IPS DF 19.7 (cell line): ENCODE measurements around the gene UBTD2.
"Not testable (repeated sequence)": the region's sequence is repeated elsewhere in the genome, so short reads cannot be mapped to it uniquely, and the experiment has no call there.

Source experiments
- DNase-seq: peaks from one replicate; pipeline ENCODE4 v3.0.0-alpha.2; 2013; ENCODE audit warnings: low read depth, low spot score

Gene UBTD2

DNA sequence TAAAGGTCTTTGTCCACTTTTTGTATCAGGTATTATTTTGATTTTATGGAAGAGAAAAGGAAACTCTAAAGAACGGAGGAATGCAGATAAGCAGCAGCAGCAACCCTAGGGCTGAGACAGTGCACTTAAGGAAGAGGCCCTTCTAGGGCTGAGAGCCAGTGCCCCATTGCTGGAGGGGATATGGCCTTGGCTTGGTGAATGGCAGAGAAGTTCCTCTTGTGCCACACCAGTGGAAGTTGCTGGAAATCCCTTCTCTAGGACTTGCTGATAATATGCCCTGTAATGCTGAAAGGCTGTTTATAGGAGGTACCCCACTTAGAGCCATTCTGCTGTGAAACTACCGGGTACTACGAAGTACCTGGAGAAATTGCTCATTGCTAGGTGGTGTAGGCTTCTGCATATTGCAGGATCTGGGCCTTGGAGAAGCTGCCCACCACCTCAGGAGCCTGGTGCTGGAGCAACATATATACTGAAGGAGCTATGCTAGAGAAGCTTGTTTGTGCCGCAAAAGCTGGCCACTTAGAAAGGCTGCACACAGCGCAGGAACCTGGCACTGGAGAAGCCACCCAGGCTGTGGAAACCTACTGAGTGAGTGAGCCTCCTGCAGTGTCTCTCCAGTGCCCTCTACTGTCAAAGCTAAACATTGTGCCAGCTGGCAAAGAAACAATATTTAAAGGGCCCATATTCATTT lies 9.6 kb upstream of the UBTD2 start:
- DNase-seq, result no peak

DNA sequence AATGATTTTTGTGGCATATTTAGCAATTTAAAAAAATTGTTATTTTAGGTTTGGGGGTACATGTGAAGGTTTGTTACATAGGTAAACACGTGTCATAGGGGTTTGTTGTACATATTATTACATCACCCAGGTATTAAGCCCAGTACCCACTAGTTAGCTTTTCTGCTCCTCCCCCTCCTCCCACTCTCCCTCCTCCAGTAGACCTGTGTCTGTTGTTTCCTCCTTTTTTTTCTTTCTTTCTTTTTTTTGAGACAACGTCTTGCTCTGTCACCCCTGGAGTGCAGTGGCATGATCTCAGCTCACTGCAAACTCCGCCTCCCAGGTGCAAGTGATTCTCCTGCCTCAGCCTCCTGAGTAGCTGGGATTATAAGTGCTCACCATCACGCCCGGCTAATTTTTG lies 8.3 kb upstream of the UBTD2 start:
- DNase-seq, result not testable (repeated sequence)

DNA sequence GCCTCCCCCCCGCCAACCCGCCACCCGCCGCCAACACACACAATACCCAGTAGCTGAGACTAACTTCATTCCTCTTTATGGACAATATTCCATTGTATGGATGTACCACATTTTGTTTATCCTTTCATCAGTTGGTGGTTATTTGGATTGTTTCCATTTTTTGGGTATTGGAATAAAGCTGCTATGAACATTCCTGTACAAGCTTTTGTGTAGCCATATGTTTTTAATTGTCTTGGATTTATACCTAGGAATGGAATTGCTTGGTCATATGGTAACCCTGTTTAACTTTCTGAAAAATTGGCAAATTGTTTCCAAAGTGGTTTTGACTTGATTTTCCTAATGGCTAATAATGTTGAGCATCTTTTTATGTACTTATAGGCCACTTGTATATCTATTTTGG lies 4.9 kb upstream of the UBTD2 start:
- no peak for DNase-seq

DNA sequence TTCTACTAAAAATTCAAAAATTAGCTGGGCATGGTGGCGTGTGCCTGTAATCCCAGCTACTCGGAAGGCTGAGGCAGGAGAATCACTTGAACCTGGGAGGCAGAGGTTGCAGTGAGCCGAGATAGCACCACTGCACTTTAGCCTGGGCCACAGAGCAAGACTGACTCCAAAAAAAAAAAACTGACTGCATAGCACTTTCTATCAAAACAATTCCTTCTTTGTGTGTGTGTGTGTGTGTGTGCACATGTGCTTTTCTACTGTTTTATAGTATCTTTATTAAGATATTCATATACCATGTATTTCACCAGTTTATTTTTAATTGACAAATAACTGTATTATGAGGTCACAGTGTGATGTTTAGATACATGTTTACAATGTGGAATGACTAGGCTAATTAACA lies 3.6 kb upstream of the UBTD2 start:
- not testable (repeated sequence) for DNase-seq

DNA sequence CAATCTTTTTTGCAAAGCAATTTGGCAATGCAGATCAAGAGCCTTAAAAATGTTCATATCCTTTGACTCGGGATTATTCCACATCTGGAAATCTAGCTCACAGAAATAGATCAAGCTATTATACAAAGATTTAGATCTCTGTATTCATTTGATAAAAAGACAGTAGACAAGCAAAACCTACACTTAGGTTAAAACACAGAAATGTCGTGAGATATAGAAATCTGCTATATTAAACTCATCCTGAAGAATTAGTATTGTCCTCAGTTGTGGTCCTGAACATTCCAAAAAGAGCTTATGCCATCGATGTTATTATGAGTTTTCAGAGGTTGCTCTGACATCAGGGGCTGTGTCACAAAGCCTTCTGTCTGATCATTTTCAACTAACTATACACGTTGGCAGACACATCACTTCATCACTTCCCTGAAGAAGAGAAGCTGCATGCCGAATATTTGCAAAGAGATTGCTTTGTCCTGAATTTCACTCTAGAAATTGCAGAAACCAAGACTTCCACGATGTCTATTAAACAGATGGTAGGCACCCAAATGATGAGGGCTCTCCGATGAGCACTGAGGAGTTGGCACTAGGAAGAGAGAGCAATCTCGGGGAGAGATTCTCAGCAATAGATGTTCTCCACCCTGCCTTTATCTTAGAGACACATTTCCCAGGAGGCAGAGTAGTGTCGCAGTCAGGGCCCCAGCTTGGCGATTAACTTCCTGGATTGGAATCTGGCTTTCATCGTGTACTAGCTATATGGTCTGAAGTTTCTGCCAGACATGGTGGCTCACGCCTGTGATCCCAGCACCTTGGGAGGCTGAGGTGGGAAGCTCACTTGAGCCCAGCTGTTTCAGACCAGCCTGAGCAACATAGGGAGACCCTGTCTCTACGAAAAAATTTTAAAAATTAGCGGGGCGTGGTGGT lies 1.9 kb upstream of the UBTD2 start:
- DNase-seq, result no peak

DNA sequence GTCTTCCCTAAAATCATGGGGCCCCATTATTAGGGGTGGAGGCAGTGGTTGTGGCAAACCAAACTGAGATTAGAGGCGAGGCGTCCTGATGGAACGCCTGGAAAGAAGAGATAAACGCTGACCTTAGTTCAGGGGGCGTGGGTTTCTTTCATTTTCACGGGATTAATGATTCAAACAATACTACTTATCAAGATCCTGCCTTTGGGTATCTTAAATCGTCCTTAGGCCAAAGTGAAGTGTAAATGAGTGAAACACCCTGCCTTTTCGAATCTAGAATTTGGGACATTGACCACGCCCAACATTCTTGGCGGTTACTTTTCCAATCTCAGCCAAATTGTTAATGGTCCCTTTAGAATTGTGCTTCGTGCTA lies 1.0 kb upstream of the UBTD2 start:
- no peak for DNase-seq

DNA sequence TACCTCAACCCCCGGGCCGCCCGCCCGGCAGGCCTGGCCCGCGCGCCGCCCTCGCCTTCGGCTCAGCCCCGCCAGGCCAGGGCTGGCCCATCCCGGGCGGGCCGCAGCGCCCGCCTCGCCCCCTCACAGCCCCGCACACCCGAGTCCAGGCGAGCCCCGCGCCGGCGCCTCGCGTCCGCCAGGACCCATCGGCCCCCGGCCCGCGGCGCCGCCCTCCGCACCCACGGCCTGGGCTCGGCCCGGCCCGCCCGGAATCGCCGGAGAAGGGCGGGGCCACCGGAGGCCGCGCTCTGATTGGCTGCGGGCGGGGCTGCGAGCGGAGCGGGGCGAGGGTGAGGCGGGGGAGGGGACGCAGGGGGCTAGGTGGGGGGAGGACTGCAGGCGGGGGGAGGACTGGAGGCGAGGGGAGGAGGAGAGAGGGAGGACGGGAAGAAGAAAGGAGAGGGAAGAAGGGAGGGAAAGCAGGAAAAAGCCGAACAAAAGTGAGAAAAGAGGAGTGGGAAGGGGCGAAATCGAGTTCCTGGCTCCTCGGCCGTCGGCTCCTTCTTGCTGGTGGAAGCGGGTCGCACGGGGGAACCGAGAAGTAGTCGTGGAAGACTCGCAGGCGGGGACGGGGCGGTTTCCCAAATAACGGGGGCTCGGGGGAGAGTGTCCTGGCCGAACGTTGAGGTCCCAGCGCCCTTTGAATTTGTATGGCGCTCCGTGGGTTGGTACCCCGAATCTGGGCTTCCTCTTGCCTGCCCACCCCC lies 472 bp upstream of the UBTD2 start:
- DNase-seq, result no peak

DNA sequence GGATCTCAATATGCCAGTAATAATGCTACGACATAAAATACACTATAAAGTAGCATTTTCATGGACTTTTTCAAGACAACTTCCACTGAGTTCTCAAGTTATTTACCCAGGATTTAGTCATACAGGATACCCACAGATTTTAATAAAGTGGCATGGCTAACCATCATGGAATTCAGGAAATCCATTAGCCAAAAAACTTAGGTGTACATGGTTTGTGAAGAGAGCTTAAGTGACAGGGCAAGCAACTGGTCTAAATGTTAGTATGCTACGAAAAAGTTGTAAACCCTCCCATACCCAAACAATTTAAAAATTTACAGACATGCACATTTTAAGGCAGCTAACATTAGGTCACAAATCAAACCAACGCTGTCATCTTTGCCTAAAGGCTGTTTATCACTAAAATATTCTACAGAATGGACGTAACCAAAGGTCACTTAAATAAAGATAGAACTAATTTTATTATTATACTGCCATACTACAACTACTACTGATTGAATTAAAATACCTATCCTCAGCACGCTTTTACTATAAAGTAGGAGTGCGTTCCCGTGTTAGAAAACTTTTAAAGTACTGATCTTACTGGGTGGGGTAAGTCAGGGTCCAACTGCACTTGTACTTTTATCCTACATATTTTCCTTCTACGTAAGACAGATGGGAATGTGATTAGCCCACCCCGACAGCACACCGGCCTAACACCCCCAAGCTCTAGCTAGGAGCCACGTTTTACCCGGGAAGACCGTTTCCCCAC lies 1.1 kb downstream of the UBTD2 start:
- DNase-seq, result no peak

DNA sequence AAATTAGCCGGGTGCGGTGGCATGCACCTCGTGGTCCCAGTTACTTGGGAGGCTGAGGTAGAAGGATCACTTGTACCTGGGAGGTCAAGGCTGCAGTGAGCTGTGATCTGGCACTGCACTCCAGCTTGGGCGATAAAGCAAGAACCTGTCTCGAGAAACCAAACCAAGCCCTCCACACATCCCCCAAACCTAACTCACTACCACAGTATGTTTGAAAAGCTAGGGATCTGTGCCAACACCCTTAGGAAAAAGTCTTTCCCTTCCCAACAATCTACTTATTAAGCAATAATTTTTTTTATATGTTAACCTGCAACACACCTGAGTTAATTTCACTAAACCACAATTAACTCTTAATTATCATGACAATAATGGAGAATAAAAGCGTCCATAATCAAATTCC lies 2.2 kb downstream of the UBTD2 start:
- no peak for DNase-seq

DNA sequence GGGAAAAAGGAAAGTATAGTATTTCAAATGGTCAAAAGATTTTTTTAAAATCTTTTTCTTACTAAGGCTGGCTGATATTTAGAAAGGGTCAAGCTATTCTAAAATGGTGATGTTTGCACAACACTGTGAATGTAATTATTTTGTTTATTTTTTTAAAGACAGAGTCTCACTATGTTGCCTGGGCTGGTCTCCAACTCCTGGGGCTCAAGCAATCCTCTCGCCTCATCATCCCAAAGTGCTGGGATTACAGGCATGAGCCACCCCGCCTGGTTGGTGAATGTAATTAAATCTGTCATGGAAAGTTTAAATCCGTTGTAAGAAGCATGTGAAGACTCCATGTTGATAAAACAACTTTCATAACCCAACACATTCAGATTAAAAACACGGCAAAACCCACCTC lies 2.6 kb downstream of the UBTD2 start:
- no peak for DNase-seq

DNA sequence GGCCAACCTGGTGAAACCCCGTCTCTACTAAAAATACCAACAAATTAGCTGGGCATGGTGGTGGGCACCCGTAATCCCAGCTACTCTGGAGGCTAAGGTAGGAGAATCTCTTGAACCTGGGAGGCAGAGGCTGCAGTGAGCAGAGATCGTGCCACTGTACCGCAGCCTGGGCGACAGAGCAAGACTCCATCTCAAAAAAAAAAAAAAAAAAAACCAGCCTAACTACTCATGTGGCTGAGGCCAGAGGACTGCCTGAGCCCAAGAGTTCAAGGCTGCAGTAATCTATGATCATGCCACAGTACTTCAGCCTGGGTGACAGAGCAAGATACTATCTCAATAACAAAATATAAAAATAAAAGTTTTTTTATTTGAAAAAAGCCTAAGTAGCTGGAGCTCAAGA lies 3.2 kb downstream of the UBTD2 start:
- DNase-seq, result no peak

DNA sequence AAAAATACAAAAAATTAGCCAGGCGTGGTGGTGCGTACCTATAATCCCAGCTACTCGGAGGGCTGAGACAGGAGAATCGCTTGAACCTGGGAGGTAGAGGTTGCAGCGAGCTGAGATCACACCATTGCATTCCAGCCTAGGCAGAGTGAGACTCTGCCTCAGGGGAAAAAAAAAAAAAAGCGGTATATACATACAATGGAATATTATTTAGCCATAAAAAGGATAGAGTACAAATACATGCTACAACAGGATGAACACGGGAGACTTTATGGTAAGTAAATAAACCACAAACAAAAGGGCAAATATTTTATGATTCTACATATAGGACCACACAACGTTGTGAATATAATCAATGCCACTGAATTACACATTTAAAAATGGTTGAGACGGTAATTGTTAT lies 5.2 kb downstream of the UBTD2 start:
- DNase-seq, result no peak

DNA sequence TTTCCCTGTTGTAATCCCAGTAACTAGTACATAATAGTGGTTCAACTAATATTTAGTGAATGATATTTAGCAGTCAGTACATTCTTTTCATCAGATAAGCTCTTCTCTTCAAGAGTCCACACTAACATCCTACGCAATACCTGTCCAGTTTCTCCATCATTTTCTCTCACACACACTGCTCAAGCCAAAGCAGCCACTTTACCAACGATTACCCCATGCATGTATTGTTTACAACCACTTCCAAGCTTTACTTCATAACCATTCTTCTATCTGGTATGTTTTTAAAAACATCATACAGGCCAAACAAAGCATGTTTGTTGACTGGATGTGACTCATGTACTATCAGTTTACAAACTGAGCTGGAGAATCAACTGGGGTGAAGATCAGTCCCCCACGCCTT lies 7.3 kb downstream of the UBTD2 start:
- DNase-seq, result no peak

DNA sequence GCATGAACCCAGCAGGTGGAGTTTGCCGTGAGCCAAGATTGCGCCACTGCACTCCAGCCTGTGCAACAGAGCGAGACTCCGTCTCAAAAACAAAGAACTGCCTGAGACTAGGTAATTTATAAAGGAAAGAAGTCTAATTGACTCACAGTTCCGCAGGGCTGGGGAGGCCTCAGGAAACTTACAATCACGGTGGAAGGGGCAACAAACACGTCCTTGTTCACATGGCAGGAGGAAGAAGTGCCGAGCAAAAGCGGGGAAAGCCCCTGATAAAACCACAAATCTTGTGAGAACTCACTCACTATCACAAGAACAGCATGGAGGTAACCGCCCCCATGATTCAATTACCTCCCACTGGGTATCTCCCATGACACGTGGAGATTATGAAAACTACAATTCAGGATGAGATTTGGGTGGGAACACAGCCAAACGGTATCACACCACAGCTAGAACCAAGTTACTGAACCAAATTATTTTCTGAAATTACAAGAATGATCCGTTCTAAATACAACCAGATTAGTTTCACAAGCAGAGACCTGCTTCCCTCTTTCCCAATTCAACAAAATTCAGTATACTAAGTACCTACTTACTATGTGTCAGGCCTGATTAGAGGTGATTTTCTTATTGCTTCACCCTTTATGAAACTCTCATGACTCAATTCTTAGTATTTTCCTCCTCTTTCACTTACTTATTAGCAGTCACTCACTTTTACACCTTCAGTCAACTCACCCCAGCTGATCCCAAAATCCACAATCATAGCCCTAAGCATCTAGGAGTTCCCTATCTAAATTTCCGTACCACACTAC lies 8.4 kb downstream of the UBTD2 start:
- DNase-seq, result no peak

DNA sequence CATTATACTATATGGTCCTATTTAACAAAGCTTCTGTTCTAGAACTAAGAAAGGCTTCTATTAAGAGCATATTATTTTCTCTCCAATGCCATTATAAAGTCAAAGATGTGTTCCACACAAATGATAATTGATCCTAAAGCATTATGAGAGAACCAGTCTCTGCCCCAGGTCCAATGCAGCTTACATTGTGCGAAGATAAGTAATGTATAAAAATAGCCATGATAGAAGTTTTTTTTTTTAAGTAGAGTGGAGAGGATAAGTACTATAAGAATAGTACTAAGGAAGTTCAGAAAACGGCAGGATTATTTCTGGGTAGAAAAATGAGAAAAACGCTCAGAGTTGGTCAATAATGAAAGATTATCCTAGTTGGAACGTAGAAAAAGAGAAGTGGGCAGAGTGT lies 15.6 kb downstream of the UBTD2 start:
- no peak for DNase-seq

DNA sequence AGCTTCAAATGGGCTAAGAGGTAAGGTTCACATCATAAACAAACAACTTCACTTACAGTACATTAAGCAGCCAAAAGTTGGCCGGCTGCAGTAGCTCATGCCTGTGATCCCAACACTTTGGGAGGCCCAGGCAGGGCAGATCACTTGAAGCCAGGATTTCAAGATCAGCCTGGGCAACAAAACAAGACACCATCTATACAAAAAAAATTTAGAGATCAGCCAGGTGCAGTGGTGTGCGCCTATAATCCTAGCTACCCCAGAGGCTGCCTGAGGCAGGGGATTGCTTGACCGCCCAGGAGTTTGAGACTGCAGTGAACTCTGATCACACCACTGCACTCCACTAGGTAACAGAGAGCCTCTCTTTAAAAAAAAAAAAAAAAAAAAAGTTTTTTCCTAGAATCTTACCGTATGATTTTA lies 16.9 kb downstream of the UBTD2 start:
- DNase-seq, result no peak

DNA sequence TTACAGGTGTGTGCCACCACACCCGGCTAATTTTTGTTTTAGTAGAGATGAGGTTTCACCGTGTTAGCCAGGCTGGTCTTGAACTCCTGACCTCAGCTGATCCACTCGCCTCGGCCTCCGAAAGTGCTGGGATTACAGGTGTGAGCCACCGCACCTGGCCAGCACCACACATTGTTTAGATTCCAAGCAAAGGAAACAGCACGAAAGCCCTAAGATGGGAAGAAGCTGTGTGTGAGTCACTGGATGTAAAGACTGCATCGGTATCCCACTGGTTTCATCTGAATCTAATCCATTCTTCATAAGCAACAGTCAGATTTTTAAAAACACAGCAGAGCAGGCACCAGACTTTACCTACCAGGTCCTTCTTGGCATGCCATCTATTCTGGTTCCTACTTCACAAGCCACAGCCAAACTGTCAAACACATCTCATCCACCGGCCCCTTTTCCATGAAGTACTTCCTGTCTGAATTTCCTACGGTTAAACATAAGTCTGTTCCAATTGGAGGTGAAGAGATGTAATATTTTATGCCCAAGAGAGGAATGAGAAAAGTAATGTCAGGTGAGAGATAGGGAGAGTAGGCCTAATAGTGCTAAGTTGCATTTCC lies 17.4 kb downstream of the UBTD2 start:
- no peak for DNase-seq

DNA sequence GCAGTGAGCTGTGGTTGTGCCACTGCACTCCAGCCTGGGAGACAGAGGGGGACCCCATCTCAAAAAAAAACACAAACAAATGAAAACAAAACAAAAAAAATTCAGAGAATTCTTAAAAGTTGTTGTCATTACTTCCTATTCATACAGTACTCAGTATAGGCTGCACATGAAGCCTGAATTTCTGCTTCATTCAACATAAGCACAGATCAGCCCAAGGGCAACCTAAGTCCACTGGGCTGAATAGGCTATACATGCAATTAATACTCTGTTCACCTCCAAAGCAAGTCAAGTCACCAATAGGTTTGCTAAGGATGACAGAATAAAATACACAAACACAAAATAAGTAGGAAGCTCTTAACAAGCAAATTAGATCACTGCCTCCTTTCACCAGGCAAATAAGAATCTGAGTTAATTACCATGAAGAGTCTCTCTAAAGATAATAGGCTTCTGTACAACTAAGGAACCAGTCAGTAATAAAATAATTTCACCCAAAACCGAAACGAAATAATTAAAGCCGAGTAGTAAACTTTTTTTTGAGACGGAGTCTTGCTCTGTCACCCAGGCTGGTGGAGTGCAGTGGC lies 18.7 kb downstream of the UBTD2 start:
- no peak for DNase-seq

DNA sequence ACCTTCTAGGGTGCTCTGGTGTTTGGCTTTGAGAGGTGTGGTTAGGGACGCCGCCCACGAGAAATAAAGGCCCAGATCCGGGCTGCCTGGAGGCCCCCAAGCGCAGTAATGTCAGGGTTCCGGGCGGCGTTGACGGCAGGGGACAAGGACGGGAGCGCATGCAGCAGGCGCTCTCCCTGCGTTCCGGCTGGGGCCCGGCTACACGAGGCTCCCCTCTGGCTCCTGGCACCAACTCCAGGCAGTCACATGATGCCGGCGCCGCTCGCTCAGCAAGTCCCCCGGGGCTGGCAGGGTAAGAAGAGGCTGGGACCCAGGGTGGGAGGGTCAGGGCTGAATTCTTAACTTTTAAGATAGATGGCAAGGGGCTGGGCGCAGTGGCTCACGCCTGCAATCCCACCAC lies 28.1 kb downstream of the UBTD2 start:
- DNase-seq, result no peak

DNA sequence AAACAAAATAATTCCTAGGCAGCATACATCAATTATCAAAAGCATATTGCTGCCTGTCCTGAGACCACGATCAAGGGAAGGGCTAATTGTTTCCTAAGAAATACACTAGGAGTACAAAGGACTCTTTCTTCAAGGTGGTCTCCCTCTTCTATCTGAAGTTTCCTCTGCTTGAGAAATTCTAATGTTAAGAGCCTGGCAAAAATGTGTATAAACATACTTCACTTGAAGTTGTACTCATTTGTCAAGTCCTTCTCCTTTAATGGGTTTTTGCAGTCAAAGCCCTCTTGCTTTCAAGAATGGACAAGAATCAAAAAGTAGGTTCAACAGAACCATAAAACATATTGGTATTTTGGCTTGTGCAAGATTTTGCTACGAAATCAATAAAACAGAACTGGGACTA lies 31.1 kb downstream of the UBTD2 start:
- DNase-seq, result no peak
